Fibroblast of lung (primary cell): ENCODE data around the gene LYPD1.

Experiments used
- EZH2 ChIP-seq: IDR thresholded peaks from 2 replicates; pipeline ENCODE4 v1.5.1; 2012; ENCODE audit warnings: low read length, control low read depth, mild to moderate bottlenecking; ENCODE audit errors: missing control alignments
- TF ChIP-seq, protein P1 (sequence below), 2 donors: IDR thresholded peaks in 1 of 2; conservative IDR thresholded peaks in 1 of 2; 1 replicate in 1 of 2; 2 replicates in 1 of 2; pipeline ENCODE4 v1.5.1; 2011 to 2012; ENCODE audit warnings: low read length in 2 of 2, control low read depth in 1 of 2, inconsistent platforms in 1 of 2, low read depth in 1 of 2, mild to moderate bottlenecking in 1 of 2

- TF ChIP-seq, protein P1, sequence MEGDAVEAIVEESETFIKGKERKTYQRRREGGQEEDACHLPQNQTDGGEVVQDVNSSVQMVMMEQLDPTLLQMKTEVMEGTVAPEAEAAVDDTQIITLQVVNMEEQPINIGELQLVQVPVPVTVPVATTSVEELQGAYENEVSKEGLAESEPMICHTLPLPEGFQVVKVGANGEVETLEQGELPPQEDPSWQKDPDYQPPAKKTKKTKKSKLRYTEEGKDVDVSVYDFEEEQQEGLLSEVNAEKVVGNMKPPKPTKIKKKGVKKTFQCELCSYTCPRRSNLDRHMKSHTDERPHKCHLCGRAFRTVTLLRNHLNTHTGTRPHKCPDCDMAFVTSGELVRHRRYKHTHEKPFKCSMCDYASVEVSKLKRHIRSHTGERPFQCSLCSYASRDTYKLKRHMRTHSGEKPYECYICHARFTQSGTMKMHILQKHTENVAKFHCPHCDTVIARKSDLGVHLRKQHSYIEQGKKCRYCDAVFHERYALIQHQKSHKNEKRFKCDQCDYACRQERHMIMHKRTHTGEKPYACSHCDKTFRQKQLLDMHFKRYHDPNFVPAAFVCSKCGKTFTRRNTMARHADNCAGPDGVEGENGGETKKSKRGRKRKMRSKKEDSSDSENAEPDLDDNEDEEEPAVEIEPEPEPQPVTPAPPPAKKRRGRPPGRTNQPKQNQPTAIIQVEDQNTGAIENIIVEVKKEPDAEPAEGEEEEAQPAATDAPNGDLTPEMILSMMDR (conservative IDR thresholded peaks at IDR 0.05 in 1 of 2, IDR thresholded peaks at IDR 0.05 in 1 of 2; ENCODE audit: low read depth in 1 of 2, low read length in 2 of 2), result no peak
- no peak for TF ChIP-seq EZH2
Observed at GRCh38 chr2:132636346-132636745, 33.7 kb downstream of the LYPD1 start.
